ENCODE measurements around the gene PLEKHD1.

DNA sequence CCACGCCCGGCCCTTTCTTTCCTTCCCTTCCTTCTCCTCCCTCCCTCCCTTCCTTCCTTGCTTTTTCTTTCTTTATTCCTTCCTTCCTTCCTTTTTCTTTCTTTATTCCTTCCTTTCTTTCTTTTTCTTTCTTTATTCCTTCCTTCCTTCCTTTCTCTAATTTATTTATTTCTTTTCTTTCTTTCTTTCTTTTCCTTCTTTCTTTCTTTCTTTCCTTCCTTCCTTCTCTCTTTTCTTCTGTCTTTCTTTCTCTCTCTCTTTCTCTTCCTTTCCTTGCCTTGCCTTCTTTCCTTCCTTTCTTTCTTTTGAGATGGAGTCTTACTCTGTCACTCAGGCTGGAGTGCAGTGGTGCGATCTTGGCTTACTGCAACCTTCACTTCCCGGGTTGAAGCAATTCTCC lies 74.2 kb downstream of the PLEKHD1 start:
- TF ChIP-seq RNF2 (IDR thresholded peaks at IDR 0.05; ENCODE audit: borderline replicate concordance, low read depth, low read length, missing control alignments, poor library complexity, severe bottlenecking): no peak
- no peak for TF ChIP-seq CTCF (IDR thresholded peaks at IDR 0.05; ENCODE audit: control extremely low read depth in 1 of 3, insufficient read depth in 1 of 3, low read depth in 1 of 3, low read length in 3 of 3)
- TF ChIP-seq TAF7 (optimal IDR thresholded peaks at IDR 0.05; ENCODE audit: borderline replicate concordance, low read depth, low read length): no peak
- no peak for TF ChIP-seq POLR2A (IDR thresholded peaks at IDR 0.05; ENCODE audit: control extremely low read depth in 1 of 2, low read depth in 2 of 2, low read length in 2 of 2)
- no peak for TF ChIP-seq CEBPB (IDR thresholded peaks at IDR 0.05; ENCODE audit: low read depth, low read length)
